NCI-H1092 treated with DMSO at 0.1 percent for 48 hours (cell line): ENCODE measurements around the gene PEAK3.

Source experiments
- DNase-seq: peaks from one replicate; lab custom pipeline; 2025; lab: John Stamatoyannopoulos, UW

The PEAK3 gene

GRCh38 chr19:2236314-2237050, 45.5 kb downstream of the PEAK3 start, which contains the start of the genes PLEKHJ1 and SF3A2:
TSS of gene PLEKHJ1 (minus strand) at chr19:2236329. CDS start at chr19:2236248, 81 bp downstream.
TSS of gene SF3A2 (plus strand) at chr19:2236824. CDS start at chr19:2243419, 6,595 bp downstream.
- peak; percentile 98 for DNase-seq

GRCh38 chr19:2236064-2236313, 46.0 kb downstream of the PEAK3 start:
- no peak for DNase-seq

GRCh38 chr19:2235381-2236063, 46.5 kb downstream of the PEAK3 start:
- DNase-seq, result peak; percentile 62

- DNase-seq, result no peak
Measured at GRCh38 chr19:2234996-2235380, 47.0 kb downstream of the PEAK3 start.

GRCh38 chr19:2233601-2234280, 48.2 kb downstream of the PEAK3 start:
- no peak for DNase-seq

- no peak for DNase-seq
Measured at GRCh38 chr19:2232286-2233151, 49.5 kb downstream of the PEAK3 start.

GRCh38 chr19:2231621-2232221, 50.3 kb downstream of the PEAK3 start:
- DNase-seq, result no peak

- DNase-seq, result no peak
Measured at GRCh38 chr19:2230807-2231533, 51.0 kb downstream of the PEAK3 start.

GRCh38 chr19:2230033-2230531, 51.9 kb downstream of the PEAK3 start:
- DNase-seq, result no peak

- DNase-seq, result no peak
Measured at GRCh38 chr19:2229103-2230032, 52.6 kb downstream of the PEAK3 start.

GRCh38 chr19:2228157-2229030, 53.6 kb downstream of the PEAK3 start:
- no peak for DNase-seq

GRCh38 chr19:2227415-2228156, 54.4 kb downstream of the PEAK3 start:
- DNase-seq, result no peak

- DNase-seq, result no peak
Measured at GRCh38 chr19:2226840-2227360, 55.1 kb downstream of the PEAK3 start.

GRCh38 chr19:2226051-2226839, 55.7 kb downstream of the PEAK3 start:
- no peak for DNase-seq

- DNase-seq, result no peak
Measured at GRCh38 chr19:2225415-2226050, 56.4 kb downstream of the PEAK3 start.

GRCh38 chr19:2224754-2225349, 57.1 kb downstream of the PEAK3 start:
- no peak for DNase-seq
